ENCODE results near the gene NDUFA8.

The NDUFA8 gene

DNA sequence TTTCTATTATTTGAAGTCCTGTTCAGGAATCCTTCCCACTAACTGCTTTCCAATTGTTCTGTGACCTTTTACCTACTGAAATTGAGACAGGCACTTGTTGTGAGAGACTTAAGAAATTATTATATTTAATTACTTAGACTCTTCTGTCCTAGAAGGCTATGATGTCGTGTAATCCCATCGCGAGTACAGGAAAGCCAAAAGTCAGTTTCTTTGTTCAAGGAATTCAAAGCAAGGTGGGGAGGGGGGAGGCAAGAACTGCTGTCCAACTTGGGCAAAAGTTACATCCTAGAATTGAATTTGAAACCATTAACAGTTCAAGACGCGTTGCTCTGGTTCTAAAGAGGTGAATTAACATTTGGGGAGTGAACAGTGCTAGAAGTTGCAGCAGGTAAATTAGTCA lies 17.9 kb downstream of the NDUFA8 start:
- Histone ChIP-seq H3K79me2 (ENCODE audit: insufficient read depth, low read length) (no peaks in the 10 kb centered on the region), H3K4me2 (ENCODE audit: low read length) (no peak overlapping the region), H4K20me1 (ENCODE audit: insufficient read depth, low read length) (no peaks in the 10 kb centered on the region), H3K4me1 (ENCODE audit: insufficient read depth, low read length, severe bottlenecking) (no peaks in the 10 kb centered on the region), H3K4me3 (ENCODE audit: low read depth, low read length, poor library complexity, severe bottlenecking) (no peak overlapping the region), H2AFZ (ENCODE audit: low read length) (no peak overlapping the region), H3K36me3 (ENCODE audit: insufficient read depth, low read length) (peaks cover 40% of the 10 kb centered on the region), H3F3A (ENCODE audit: insufficient read depth, low read length) (no peaks in the 10 kb centered on the region), H3K27me3 (ENCODE audit: insufficient read depth, low read length) (no peaks in the 10 kb centered on the region), H3K9me3 (ENCODE audit: low read length) (no peaks in the 10 kb centered on the region), H3K9me2 (ENCODE audit: low read depth, low read length) (no peaks in the 10 kb centered on the region), H3K27ac (ENCODE audit: low read depth, low read length, poor library complexity, severe bottlenecking) (no peak overlapping the region), H3K9ac (ENCODE audit: low read length) (no peak overlapping the region)
- TF ChIP-seq EZH2 (IDR thresholded peaks at IDR 0.05; ENCODE audit: borderline replicate concordance, low read length): no peak
- TF ChIP-seq, protein P1, sequence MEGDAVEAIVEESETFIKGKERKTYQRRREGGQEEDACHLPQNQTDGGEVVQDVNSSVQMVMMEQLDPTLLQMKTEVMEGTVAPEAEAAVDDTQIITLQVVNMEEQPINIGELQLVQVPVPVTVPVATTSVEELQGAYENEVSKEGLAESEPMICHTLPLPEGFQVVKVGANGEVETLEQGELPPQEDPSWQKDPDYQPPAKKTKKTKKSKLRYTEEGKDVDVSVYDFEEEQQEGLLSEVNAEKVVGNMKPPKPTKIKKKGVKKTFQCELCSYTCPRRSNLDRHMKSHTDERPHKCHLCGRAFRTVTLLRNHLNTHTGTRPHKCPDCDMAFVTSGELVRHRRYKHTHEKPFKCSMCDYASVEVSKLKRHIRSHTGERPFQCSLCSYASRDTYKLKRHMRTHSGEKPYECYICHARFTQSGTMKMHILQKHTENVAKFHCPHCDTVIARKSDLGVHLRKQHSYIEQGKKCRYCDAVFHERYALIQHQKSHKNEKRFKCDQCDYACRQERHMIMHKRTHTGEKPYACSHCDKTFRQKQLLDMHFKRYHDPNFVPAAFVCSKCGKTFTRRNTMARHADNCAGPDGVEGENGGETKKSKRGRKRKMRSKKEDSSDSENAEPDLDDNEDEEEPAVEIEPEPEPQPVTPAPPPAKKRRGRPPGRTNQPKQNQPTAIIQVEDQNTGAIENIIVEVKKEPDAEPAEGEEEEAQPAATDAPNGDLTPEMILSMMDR (IDR thresholded peaks at IDR 0.05; ENCODE audit: low read length): no peak

DNA sequence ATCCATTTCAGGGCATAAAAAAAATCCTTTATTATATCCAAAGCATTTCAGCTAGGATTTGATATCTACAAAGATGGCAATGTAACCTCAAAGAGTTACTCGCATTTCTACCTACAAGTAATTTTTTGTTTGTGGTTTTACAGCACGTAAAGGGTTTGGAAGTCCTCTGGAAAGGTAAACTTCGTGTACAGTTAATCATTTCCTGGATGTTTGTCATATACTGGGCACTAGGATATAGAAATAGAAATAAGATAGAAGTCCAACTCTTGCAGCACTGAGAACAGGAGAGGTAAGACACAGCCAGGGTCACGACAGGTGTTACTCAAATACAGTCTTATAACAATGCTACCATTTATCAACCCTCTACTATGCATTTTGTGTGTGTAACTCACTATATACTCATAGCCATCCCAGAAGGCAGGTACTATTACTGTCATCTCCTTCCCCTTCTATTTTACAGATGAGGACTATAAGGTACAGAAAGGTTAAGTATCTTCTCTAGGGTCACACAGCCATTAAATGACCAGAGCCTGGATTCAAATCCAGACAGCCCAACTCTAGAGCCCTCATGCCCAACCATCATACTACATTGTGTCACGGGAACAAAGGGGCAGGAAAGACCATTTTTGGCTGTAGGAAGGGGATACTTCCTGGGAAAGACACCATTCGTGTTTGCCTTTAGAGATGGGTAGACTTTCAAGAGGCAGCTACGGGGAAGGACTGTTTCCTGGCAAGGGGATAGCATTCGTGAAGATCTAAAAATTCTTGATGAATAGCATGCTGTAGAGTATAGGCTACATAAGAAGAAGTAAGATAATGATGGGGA lies 19.0 kb downstream of the NDUFA8 start:
- Histone ChIP-seq H3K9me2 (ENCODE audit: low read depth, low read length) (no peaks in the 10 kb centered on the region), H2AFZ (ENCODE audit: low read length) (no peak overlapping the region), H3K36me3 (ENCODE audit: insufficient read depth, low read length) (peaks cover 34% of the 10 kb centered on the region), H3F3A (ENCODE audit: insufficient read depth, low read length) (no peaks in the 10 kb centered on the region), H3K9me3 (ENCODE audit: low read length) (no peaks in the 10 kb centered on the region), H3K4me3 (ENCODE audit: low read depth, low read length, poor library complexity, severe bottlenecking) (no peak overlapping the region), H3K9ac (ENCODE audit: low read length) (no peak overlapping the region), H3K27ac (ENCODE audit: low read depth, low read length, poor library complexity, severe bottlenecking) (no peak overlapping the region), H4K20me1 (ENCODE audit: insufficient read depth, low read length) (no peaks in the 10 kb centered on the region), H3K4me1 (ENCODE audit: insufficient read depth, low read length, severe bottlenecking) (no peaks in the 10 kb centered on the region), H3K27me3 (ENCODE audit: insufficient read depth, low read length) (no peaks in the 10 kb centered on the region), H3K4me2 (ENCODE audit: low read length) (no peak overlapping the region), H3K79me2 (ENCODE audit: insufficient read depth, low read length) (no peaks in the 10 kb centered on the region)
- TF ChIP-seq, protein P1 (IDR thresholded peaks at IDR 0.05; ENCODE audit: low read length): no peak
- no peak for TF ChIP-seq EZH2 (IDR thresholded peaks at IDR 0.05; ENCODE audit: borderline replicate concordance, low read length)

DNA sequence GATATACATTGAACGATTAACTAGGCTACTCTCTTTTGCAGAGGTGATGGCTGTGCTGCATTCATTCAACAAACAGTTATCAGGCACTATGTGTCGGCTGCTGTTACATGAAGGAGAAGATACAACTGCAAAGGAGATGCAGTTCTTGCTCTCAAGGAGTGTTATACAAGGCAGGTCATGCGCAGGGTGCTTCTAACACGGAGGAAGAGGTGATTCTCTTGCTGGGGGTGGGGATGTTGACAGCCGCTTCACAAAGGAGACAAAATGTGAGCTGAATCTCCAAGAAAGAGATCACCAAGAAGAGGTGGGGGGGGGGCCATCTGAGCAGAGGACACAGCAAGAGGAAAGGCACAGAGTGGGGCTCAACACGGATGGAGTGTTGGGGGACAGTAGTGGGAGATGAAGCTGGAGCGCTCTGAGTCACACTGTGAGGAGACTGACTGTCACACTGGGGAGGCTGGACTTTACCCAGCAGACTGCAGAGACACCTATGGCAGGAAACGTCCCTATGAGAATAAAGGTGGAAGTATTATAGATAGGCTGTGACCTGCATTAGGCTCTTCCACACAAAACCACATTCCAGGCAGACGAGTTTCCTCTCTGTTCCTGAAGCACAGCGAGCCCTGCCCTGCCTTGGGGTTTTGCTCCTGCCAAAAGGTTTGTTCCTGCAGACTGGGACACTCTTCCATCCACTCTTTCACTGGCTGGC lies 20.9 kb downstream of the NDUFA8 start:
- H3K79me2 ChIP-seq (ENCODE audit: insufficient read depth, low read length): no peaks in the 10 kb centered on the region
- no peaks in the 10 kb centered on the region for H3K4me1 ChIP-seq (ENCODE audit: insufficient read depth, low read length, severe bottlenecking)
- no peak overlapping the region for H3K27ac ChIP-seq (ENCODE audit: low read depth, low read length, poor library complexity, severe bottlenecking)
- no peaks in the 10 kb centered on the region for H3K9me3 ChIP-seq (ENCODE audit: low read length)
- H3F3A ChIP-seq (ENCODE audit: insufficient read depth, low read length): no peaks in the 10 kb centered on the region
- no peak overlapping the region for H3K4me2 ChIP-seq (ENCODE audit: low read length)
- no peak overlapping the region for H3K9ac ChIP-seq (ENCODE audit: low read length)
- no peaks in the 10 kb centered on the region for H3K9me2 ChIP-seq (ENCODE audit: low read depth, low read length)
- H3K4me3 ChIP-seq (ENCODE audit: low read depth, low read length, poor library complexity, severe bottlenecking): no peak overlapping the region
- H4K20me1 ChIP-seq (ENCODE audit: insufficient read depth, low read length): no peaks in the 10 kb centered on the region
- no peaks in the 10 kb centered on the region for H3K27me3 ChIP-seq (ENCODE audit: insufficient read depth, low read length)
- no peak for TF ChIP-seq EZH2 (IDR thresholded peaks at IDR 0.05; ENCODE audit: borderline replicate concordance, low read length)
- TF ChIP-seq, protein P1 (IDR thresholded peaks at IDR 0.05; ENCODE audit: low read length): no peak
- peaks cover 16% of the 10 kb centered on the region for H3K36me3 ChIP-seq (ENCODE audit: insufficient read depth, low read length)
- no peak overlapping the region for H2AFZ ChIP-seq (ENCODE audit: low read length)
